ENCODE results near the gene FAM72D.
A peak's percentile ranks its signal among the peaks of the same experiment; 100 is the strongest.
"Not testable (repeated sequence)": the region's sequence is repeated elsewhere in the genome, so short reads cannot be mapped to it uniquely, and the experiment has no call there.

The FAM72D gene

DNA sequence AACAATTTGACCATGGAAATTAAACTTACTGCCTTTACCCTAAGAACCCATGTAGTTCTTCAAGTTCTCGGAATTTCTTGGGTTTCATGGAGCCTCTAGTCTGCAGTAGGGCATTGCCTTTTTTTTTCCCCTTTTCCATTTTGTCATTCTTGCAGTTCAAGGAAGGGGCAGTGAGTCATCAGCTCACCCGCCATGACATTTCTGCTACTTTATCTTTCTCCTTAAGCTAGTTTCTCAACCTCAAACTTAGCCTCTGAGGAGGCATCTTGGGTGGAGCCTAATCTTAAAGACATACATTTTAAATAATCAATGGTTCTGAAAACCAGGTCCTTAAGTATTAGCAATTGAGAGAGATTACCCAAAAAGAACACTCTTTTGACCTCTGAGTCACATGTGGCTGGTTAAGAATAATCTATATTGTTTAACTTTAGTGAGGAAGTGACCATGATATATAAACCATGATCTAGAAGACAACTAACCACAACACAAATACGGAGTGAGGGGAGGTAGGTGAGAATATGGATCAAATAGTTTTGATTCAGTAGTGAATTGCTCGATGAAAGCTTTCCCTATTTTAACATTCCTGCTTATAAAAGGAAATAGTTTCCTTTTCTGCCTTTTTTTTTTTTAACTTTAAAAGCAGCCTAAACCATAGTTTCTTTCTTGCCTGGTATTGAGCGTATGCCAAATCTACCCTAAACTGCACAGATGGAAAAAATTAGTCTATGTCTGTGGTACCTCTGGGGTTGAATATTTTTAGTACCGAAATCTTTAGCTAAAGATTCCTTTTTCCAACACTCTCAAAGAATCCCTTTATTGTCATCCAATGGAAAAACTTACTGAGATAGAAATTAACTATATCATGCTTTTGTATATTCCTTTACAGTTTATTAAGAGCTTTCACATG is 20.1 kb downstream of the FAM72D start:
- H3K4me3 Mint-ChIP-seq; H3K27ac Mint-ChIP-seq; H3K36me3 Mint-ChIP-seq (ENCODE audit: low read depth); H3K9me3 Mint-ChIP-seq; DNase-seq; H3K4me1 Mint-ChIP-seq; H3K27me3 Mint-ChIP-seq (ENCODE audit: low read depth, poor library complexity): not testable (repeated sequence)

DNA sequence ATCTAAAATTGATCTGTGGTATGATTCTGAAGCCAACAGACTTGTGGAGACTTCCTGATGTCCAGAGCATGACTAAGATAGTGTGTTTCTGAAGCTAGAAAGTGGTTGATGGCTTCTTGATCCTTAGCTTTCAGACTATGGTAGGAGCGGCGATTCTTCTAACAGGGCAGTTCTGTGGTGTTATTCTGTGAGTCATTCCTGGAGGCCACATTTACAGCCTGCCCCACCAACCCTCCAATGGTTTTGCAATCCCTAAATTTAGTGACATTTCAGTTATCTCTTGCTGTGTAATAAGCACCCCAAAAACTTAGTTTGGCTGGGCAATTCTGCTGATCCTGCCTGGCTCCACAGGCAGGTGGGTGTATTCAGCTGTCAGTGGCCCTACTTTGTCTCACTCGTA is 24.1 kb downstream of the FAM72D start:
- not testable (repeated sequence) for H3K4me3 Mint-ChIP-seq; H3K36me3 Mint-ChIP-seq (ENCODE audit: low read depth); H3K27ac Mint-ChIP-seq; DNase-seq; H3K4me1 Mint-ChIP-seq; H3K27me3 Mint-ChIP-seq (ENCODE audit: low read depth, poor library complexity); H3K9me3 Mint-ChIP-seq

DNA sequence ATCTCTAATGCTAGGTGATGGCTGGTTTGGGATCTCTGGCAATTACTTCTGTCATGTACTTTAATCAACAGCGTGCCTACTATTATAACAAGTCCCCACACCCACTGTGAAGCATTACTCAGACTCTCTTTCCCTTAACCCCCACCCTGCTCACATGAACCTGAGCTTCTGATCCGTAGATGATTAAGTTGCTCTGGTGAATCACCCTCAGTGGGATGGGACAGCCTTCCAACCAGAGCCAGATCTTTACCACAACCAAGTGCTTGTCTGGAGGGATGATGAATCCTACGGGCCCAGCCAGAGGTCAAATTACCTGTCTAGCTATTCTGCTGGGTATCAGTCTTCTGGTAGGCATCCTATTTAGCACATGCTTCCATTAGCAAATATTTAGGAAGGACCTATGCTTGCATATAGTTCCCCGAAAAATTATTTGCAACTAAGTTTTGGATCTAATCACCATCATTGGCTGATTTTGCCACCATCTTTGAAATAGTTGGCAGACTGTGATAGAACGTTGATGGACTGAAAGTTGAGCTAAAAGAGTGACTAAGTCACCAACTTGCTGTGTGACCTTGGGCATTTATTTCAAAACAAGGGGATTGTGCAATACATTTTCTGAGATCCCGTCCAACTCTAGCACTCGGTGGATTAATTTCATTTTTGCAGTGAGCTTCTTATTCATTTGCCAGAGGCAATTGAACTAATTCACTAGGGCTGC is 26.7 kb downstream of the FAM72D start:
- not testable (repeated sequence) for H3K27ac Mint-ChIP-seq; H3K36me3 Mint-ChIP-seq (ENCODE audit: low read depth); H3K4me3 Mint-ChIP-seq; H3K4me1 Mint-ChIP-seq; H3K27me3 Mint-ChIP-seq (ENCODE audit: low read depth, poor library complexity); H3K9me3 Mint-ChIP-seq; DNase-seq

DNA sequence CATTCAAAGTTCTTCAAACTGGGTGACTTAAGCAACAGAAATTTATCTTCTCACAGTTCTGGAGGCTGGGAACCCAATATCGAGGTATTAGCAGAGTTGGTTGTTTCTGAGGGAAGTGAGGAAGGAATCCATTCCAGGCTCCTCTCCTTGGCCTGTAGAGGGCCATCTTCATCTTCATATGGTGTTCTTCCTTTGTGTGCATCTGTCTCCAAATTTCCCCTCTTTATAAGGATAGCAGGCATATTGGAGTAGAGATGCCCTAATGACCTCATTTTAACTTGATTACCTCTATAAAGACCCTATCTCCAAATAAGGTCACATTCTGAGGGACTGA is 27.3 kb downstream of the FAM72D start:
- not testable (repeated sequence) for H3K27ac Mint-ChIP-seq; H3K27me3 Mint-ChIP-seq (ENCODE audit: low read depth, poor library complexity); H3K4me1 Mint-ChIP-seq; H3K9me3 Mint-ChIP-seq; H3K4me3 Mint-ChIP-seq; H3K36me3 Mint-ChIP-seq (ENCODE audit: low read depth); DNase-seq

DNA sequence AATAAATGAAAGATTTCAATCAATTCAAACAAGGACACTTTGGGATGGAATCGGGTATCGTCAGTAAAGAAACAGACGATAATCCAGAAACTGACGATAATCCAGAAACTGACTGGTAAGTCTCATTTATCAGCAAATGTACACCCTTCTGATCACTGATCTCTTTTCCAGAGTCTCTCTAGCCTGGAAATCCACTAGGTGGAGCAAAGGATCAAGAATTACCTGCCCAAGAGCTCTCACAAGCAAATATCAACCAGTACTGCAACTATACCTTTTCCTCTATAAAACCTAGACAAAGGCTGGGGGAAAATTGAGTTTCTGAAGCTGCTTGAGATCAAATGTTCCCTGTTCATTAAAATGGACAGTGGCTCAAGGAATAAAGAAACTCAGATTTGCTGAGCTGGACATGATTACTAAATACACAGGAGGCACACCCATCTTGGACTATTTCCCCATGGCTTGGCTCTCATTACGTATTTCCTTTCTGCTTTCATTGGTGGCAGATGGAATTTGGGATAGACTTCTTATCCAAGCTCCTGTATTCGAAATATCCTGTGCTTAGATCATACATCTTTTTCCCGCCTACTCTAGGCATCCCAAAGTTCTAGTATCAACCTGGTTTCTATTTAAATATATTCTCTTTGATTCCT is 28.3 kb downstream of the FAM72D start:
- not testable (repeated sequence) for H3K9me3 Mint-ChIP-seq; H3K27ac Mint-ChIP-seq; H3K36me3 Mint-ChIP-seq (ENCODE audit: low read depth); H3K27me3 Mint-ChIP-seq (ENCODE audit: low read depth, poor library complexity); H3K4me1 Mint-ChIP-seq; DNase-seq; H3K4me3 Mint-ChIP-seq

DNA sequence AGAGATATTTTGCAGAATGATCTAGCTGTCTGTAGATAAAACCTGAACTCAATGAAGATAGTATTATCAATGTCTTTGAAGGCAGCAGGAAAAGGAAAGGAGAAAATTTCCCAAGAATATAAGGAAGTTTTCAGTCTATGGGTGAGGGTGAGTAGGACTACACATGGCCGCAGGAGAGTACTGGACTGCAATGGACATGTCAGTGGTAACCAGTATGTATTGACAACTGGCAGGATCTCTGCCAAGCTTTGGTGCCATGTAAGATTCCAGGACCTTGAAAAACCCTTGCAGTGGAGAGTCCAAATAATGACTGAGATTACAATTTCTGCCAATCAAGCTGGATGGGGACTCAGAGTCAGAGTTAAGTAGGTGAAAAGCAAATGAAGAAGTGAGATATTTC is 29.3 kb downstream of the FAM72D start:
- H3K9me3 Mint-ChIP-seq; H3K27me3 Mint-ChIP-seq (ENCODE audit: low read depth, poor library complexity); H3K36me3 Mint-ChIP-seq (ENCODE audit: low read depth); DNase-seq; H3K4me1 Mint-ChIP-seq; H3K27ac Mint-ChIP-seq; H3K4me3 Mint-ChIP-seq: not testable (repeated sequence)

DNA sequence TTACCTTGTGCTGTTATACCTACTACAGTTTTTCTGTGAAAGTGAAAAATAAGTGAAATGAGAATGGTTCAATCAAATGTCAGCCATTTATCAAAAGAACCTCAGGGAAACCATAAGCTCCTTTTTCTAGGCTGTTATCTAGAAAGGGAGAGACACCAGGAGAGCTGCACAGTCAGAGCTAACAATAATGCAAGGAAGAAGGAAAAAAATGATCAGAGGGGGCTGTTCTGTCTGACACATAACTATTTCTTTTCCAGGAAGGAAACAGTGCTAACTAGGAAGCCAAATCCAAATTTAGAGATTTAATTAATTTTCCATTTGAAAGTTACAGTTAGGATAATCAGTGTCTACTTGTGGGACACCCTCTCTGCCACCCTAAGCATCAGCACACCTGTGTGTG is 31.4 kb downstream of the FAM72D start:
- not testable (repeated sequence) for H3K4me1 Mint-ChIP-seq, H3K9me3 Mint-ChIP-seq

DNA sequence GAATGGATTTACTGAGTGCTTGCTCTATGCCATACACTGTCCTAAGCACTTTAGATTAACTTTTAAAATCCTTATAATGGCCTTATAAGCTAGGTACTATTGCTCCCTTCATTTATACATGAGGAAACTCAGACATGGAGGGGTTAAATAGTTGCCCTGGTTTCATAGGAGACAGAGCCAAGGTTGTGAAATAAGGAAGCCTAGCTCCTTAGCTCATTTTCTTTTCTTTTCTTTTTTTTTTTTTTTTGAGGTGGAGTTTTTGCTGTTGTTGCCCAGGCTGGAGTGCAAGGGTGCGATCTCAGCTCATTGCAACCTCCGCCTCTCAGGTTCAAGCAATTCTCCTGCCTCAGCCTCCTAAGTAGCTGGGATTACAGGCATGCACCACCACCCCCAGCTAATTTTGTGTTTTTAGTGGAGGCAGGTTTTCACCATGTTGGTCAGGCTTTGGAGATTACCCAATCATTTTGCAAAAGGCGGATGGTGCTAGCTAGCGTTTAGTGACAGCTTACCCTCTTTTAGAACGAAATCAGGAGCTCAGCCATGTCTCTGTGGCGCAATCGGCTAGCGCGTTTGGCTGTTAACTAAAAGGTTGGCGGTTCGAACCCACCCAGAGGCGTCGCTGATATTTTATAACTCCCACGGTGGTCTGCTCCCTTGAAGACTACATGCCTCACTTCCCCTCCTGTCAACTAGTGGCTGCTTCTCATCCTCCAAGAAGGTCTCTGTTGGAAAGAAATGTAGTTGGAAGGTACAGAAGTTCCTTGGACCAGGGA is 33.1 kb downstream of the FAM72D start:
- not testable (repeated sequence) for H3K27ac Mint-ChIP-seq; H3K36me3 Mint-ChIP-seq (ENCODE audit: low read depth); H3K4me3 Mint-ChIP-seq; H3K9me3 Mint-ChIP-seq; H3K4me1 Mint-ChIP-seq; H3K27me3 Mint-ChIP-seq (ENCODE audit: low read depth, poor library complexity)
- peak; percentile 3 for DNase-seq

More for the DNA sequence above, 31.4 kb downstream of the FAM72D start:
- not testable (repeated sequence) for H3K4me3 Mint-ChIP-seq; H3K36me3 Mint-ChIP-seq (ENCODE audit: low read depth); DNase-seq; H3K27me3 Mint-ChIP-seq (ENCODE audit: low read depth, poor library complexity); H3K27ac Mint-ChIP-seq

DNA sequence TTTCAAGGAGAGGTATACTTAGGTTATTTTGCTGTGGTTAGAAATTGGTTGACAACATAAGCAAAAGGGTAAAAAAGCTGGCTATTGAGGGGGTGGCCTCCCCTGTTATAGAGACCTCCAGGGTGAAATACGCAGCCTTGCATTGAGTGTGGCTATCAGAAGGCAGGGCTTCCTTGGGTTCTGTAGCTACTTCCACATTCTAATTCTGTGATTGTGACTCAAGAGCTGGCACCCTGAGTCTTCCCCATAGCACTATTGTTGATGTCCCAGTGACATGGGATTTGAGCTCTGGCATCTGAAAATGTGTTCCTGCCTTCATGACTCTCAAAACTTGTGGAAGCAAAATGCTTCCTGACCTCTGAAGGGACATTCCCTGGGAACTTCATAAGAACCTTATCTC is 38.7 kb downstream of the FAM72D start:
- H3K27me3 Mint-ChIP-seq (ENCODE audit: low read depth, poor library complexity); DNase-seq; H3K4me3 Mint-ChIP-seq; H3K4me1 Mint-ChIP-seq; H3K9me3 Mint-ChIP-seq; H3K27ac Mint-ChIP-seq; H3K36me3 Mint-ChIP-seq (ENCODE audit: low read depth): not testable (repeated sequence)

DNA sequence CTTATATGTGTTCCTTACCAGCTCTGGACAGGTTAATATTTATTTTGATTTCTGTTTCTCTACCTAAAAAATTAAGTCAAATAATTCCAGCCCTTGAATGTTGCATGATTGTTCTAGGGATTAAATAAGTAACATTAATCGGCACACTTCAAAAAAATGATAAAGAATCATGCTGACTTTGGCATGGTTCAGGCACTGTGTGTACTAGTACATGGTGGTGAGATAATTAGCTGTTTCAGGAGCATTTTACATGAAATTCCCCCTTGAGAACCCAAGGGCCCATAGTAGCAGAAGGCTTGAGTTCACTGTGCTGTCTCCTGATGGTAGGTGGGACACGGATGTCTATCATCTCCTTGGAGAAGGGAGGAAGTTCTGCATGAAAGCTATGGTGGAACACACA is 44.8 kb downstream of the FAM72D start:
- H3K27ac Mint-ChIP-seq; H3K27me3 Mint-ChIP-seq (ENCODE audit: low read depth, poor library complexity): not testable (repeated sequence)

DNA sequence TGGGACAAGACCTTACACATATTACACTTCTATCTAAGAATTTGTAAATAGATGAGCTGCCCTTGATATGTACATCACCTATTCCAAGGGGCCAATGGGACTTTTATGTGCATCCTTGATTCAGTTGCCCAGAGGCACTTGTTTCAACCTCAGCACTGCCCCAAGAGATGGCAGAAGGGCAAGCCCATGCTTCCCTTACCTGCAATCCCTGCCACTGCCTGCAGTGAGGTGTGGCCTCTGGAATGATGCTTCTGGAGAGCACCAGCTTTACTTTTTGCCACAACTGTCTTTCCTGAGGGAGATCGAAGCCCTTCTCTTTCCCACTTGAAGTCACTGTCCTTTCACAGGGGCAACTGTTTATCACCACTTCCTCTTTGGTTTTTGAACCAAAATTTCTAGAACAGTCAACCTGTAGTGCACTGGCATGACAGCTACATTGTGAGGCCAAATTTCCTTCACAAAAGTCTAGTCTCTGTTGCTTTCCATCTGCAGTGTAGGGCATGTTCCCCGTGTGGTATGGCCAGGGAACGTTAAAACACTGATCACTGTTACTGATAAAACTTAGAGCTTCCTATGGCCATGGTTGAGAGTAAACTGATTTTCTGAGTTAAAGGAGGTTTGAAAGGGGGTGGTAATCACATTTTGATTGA is 48.6 kb downstream of the FAM72D start:
- H3K4me3 Mint-ChIP-seq; H3K9me3 Mint-ChIP-seq; H3K27me3 Mint-ChIP-seq (ENCODE audit: low read depth, poor library complexity); DNase-seq; H3K36me3 Mint-ChIP-seq (ENCODE audit: low read depth); H3K27ac Mint-ChIP-seq; H3K4me1 Mint-ChIP-seq: not testable (repeated sequence)

More for the DNA sequence above, 44.8 kb downstream of the FAM72D start:
- H3K9me3 Mint-ChIP-seq; H3K36me3 Mint-ChIP-seq (ENCODE audit: low read depth); H3K4me3 Mint-ChIP-seq; DNase-seq; H3K4me1 Mint-ChIP-seq: not testable (repeated sequence)

DNA sequence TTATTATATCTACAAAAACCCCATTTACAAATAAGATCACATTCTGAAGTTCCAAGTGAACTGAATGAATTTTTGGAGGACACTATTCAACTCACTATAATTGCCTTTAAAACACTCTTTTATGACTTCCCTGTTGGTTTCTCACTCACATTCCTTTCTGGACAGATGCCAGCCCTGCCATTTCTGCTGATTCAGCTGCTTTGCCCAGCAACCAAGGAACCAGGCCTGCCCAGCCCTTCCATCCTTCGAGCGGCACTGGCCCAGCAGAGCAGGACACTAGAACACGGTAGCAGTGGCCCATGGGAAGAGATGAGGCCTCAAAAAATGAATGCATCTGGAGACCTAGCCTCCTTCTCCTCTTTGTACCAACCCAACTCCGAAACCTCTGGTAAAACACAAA is 50.5 kb downstream of the FAM72D start:
- H3K36me3 Mint-ChIP-seq (ENCODE audit: low read depth); H3K27ac Mint-ChIP-seq; H3K9me3 Mint-ChIP-seq; H3K27me3 Mint-ChIP-seq (ENCODE audit: low read depth, poor library complexity); H3K4me3 Mint-ChIP-seq; H3K4me1 Mint-ChIP-seq; DNase-seq: not testable (repeated sequence)

DNA sequence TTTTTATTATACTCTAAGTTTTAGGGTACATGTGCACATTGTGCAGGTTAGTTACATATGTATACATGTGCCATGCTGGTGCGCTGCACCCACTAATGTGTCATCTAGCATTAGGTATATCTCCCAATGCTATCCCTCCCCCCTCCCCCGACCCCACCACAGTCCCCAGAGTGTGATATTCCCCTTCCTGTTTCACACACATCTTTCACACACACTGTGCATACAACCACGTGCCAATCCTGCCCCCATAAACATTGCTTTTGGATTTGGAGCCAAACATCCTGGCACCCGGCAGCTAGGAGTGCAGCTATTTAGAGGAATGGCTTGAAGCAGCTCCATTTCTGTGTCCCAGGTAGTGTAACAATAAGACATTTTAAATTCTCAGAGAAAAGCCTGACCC is 51.4 kb downstream of the FAM72D start:
- not testable (repeated sequence) for H3K4me3 Mint-ChIP-seq; H3K4me1 Mint-ChIP-seq; H3K27me3 Mint-ChIP-seq (ENCODE audit: low read depth, poor library complexity); H3K36me3 Mint-ChIP-seq (ENCODE audit: low read depth); H3K9me3 Mint-ChIP-seq; H3K27ac Mint-ChIP-seq; DNase-seq

DNA sequence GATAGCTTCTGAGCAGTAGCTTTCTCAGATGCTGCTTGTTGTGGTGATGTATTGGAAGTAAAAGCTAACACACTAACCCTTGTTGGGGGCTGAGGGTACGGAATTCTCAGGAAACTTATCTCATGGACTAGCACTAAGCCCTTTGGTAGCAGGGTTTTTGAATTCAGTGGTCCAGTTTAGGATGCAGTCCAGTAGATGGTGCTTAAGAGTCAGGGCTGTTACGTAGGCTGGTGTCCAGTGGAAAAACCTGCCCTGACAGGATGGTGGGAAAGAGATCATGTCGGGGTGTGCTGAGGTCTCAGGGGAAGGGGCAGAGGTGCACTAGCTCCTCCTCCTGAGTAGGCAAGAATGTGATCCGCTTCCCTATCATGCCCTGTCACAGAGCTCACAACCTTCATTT is 59.6 kb downstream of the FAM72D start:
- not testable (repeated sequence) for H3K9me3 Mint-ChIP-seq; H3K4me1 Mint-ChIP-seq; H3K36me3 Mint-ChIP-seq (ENCODE audit: low read depth); H3K27ac Mint-ChIP-seq; DNase-seq; H3K4me3 Mint-ChIP-seq; H3K27me3 Mint-ChIP-seq (ENCODE audit: low read depth, poor library complexity)

Data from nephron progenitor cell (in vitro differentiated cells).